RWPE2 (cell line): Measurements from ENCODE around the gene KIF16B.

Experiments
- ATAC-seq: fragments of 200-7000 bp; cut with Tn5 transposase; 3 replicates; pipeline ENCODE4 v1.9.1; 2021; ENCODE audit warnings: low read depth
- DNase-seq: peaks from one replicate; pipeline ENCODE4 v3.0.0-alpha.2; 2020; ENCODE audit warnings: low spot score
- H3K27ac ChIP-seq: fragments of 450-650 bp; 2 replicates; pipeline ENCODE4 v1.5.1; 2017; ENCODE audit warnings: mild to moderate bottlenecking; ENCODE audit not compliant: poor library complexity, severe bottlenecking
- H3K27me3 ChIP-seq: fragments of 250-450 bp; sonication (Bioruptor Pico); 2 replicates; pipeline ENCODE4 v1.5.1; 2021; ENCODE audit warnings: mild to moderate bottlenecking, moderate library complexity; ENCODE audit not compliant: insufficient read depth, poor library complexity, severe bottlenecking
- H3K36me3 ChIP-seq: fragments of 250-450 bp; sonication (Bioruptor Pico); 2 replicates; pipeline ENCODE4 v1.5.1; 2020; ENCODE audit warnings: low read depth, mild to moderate bottlenecking, moderate library complexity
- H3K4me1 ChIP-seq: fragments of 250-450 bp; sonication (Bioruptor Pico); 2 replicates; pipeline ENCODE4 v1.5.1; 2021; ENCODE audit warnings: mild to moderate bottlenecking, moderate library complexity; ENCODE audit not compliant: insufficient read depth, poor library complexity, severe bottlenecking
- H3K4me3 ChIP-seq: fragments of 250-450 bp; sonication (Bioruptor Pico); 2 replicates; pipeline ENCODE4 v1.5.1; 2021; ENCODE audit warnings: mild to moderate bottlenecking, moderate library complexity; ENCODE audit not compliant: severe bottlenecking
- H3K9me3 ChIP-seq: fragments of 250-450 bp; sonication (Bioruptor Pico); 2 replicates; pipeline ENCODE4 v1.5.1; 2021; ENCODE audit warnings: mild to moderate bottlenecking, moderate library complexity; ENCODE audit not compliant: severe bottlenecking
- CTCF ChIP-seq: fragments of 450-650 bp; IDR thresholded peaks from one replicate; pipeline ENCODE4 v1.5.1; 2017; ENCODE audit warnings: mild to moderate bottlenecking, moderate library complexity; ENCODE audit not compliant: poor library complexity, severe bottlenecking

Gene KIF16B

GRCh38 chr20:16270314-16270931 lies 302.8 kb downstream of the KIF16B start:
- no peaks in the 10 kb centered on the region for H3K4me1 ChIP-seq
- H3K27me3 ChIP-seq: no peaks in the 10 kb centered on the region
- H3K9me3 ChIP-seq: no peaks in the 10 kb centered on the region
- H3K4me3 ChIP-seq: no peak overlapping the region
- no peak for TF ChIP-seq CTCF
- no peak for DNase-seq
- H3K27ac ChIP-seq: no peak overlapping the region
- no peak for ATAC-seq
- no peaks in the 10 kb centered on the region for H3K36me3 ChIP-seq

- no peak for DNase-seq
- TF ChIP-seq CTCF: no peak
- H3K4me1 ChIP-seq: no peaks in the 10 kb centered on the region
- H3K9me3 ChIP-seq: no peaks in the 10 kb centered on the region
- no peak for ATAC-seq
- no peak overlapping the region for H3K27ac ChIP-seq
- H3K36me3 ChIP-seq: no peaks in the 10 kb centered on the region
- H3K27me3 ChIP-seq: no peaks in the 10 kb centered on the region
- no peak overlapping the region for H3K4me3 ChIP-seq
Measured at GRCh38 chr20:16267526-16267925, 305.7 kb downstream of the KIF16B start.

GRCh38 chr20:16265334-16265733 lies 307.9 kb downstream of the KIF16B start:
- H3K4me1 ChIP-seq: no peaks in the 10 kb centered on the region
- ATAC-seq: no peak
- H3K36me3 ChIP-seq: no peaks in the 10 kb centered on the region
- no peaks in the 10 kb centered on the region for H3K27me3 ChIP-seq
- no peak for TF ChIP-seq CTCF
- no peaks in the 10 kb centered on the region for H3K9me3 ChIP-seq
- H3K27ac ChIP-seq: no peak overlapping the region
- H3K4me3 ChIP-seq: no peak overlapping the region
- no peak for DNase-seq

- no peaks in the 10 kb centered on the region for H3K36me3 ChIP-seq
- H3K4me1 ChIP-seq: no peaks in the 10 kb centered on the region
- H3K4me3 ChIP-seq: no peak overlapping the region
- ATAC-seq (no peak), DNase-seq (no peak)
- no peak for TF ChIP-seq CTCF
- no peaks in the 10 kb centered on the region for H3K27me3 ChIP-seq
- H3K9me3 ChIP-seq: no peaks in the 10 kb centered on the region
- H3K27ac ChIP-seq: no peak overlapping the region
Measured at GRCh38 chr20:16263582-16263981, 309.7 kb downstream of the KIF16B start.

GRCh38 chr20:16262594-16262993 lies 310.7 kb downstream of the KIF16B start:
- no peak for DNase-seq
- Histone ChIP-seq H3K27ac (no peak overlapping the region), H3K27me3 (no peaks in the 10 kb centered on the region), H3K4me3 (no peak overlapping the region), H3K9me3 (no peaks in the 10 kb centered on the region), H3K36me3 (no peaks in the 10 kb centered on the region), H3K4me1 (no peaks in the 10 kb centered on the region)
- TF ChIP-seq CTCF: no peak
- ATAC-seq: no peak
